HG03039 (cell line): ENCODE measurements around the gene PLEKHM3.
"Not testable (repeated sequence)": the region's sequence is repeated elsewhere in the genome, so short reads cannot be mapped to it uniquely, and the experiment has no call there.

ENCODE experiments used
- ATAC-seq: cut with Tn5 transposase; IDR thresholded peaks from one replicate; pipeline ENCODE4 v1.9.1; 2021; ENCODE audit warnings: mild to moderate bottlenecking, moderate library complexity; ENCODE audit not compliant: unreplicated experiment

The PLEKHM3 gene

DNA sequence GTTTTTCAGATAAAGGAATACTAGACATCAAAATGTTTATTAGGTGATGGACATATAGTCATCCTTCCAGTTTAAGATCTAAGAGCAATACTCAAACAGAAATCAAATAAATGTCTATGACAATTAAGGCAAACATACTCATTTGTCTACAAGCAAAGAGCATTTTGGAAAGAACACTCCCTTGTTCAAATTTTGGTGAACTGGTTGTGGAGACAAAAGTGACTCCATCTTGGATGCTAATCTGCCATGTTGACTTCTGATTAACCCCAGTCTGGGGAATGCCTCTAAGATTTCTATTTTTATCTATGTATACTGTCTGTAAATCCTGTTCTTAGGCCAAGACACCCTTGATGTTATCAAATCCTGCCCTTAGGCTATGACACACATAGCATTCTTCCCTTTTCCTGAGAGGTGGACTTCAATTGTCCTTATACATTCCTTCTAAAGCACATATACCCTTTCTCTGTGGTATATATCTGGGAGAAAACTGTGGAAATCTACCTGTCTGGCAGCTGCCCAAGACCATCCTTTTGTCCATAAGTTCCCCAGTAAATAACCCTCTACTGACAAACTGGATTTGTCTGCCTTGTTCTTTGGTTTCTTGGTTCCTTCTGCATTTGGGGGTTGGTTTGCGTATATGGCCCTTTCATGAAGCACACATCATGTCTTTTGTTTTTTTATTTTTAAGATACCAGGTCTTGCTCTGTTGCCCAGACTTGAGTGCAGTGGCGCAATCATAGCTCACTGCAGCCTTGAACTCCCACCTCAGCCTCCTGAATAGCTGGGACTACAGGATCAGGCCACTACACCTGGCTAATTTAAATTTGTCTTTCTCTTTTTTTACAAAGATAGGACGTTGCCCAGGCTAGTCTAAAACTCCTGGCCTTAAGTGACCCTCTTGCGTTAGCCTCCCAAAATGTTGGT, 12.5 kb upstream of the PLEKHM3 start:
- ATAC-seq: no peak

DNA sequence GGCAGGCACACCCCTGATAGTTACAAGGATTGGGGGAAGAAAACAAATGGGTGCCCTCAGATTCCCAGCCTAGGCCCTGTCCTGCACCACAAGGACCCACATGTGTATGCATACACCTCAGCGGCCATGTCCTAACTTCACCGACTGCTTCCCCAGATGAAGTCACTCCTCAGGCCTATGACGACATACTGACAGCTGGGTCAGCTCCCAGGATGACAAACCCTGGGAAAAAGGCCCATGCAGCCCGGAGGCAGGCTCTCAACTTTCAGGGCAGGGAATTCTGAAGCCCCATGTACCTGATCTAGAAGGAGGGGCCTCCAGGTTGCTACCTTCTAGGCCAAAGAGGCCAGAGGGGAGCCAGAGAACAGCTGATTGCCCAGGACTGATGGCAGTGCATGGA, 11.0 kb upstream of the PLEKHM3 start:
- no peak for ATAC-seq

DNA sequence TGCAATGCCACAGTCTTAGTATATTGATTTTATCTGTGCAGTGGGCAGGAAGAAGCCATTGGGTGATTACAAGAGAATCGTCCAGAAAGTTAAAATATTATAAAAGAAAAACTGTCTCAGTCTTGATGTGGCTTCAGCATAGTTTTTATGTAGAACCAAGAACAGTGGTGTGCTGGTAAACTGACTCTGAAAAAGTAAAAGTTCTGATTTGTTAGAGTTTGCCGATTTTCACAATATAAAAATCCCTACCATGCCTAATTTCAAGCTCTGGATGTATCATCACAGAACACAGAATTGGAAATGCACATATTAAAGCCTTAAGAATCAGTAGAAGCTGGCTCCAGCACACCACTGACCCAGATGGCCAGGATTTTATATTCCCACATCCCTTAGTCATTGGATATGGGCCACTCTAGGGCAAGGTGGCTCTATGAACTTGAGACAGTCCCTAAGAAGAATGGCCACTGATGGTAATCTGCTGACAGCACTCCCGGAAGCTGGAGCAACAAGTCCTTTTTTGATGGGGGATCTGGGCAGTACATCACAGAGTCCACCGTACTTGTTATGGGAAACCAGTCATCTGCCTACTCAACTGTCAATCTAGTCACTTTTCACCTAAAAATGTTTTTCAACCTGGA, 9.3 kb upstream of the PLEKHM3 start:
- no peak for ATAC-seq

DNA sequence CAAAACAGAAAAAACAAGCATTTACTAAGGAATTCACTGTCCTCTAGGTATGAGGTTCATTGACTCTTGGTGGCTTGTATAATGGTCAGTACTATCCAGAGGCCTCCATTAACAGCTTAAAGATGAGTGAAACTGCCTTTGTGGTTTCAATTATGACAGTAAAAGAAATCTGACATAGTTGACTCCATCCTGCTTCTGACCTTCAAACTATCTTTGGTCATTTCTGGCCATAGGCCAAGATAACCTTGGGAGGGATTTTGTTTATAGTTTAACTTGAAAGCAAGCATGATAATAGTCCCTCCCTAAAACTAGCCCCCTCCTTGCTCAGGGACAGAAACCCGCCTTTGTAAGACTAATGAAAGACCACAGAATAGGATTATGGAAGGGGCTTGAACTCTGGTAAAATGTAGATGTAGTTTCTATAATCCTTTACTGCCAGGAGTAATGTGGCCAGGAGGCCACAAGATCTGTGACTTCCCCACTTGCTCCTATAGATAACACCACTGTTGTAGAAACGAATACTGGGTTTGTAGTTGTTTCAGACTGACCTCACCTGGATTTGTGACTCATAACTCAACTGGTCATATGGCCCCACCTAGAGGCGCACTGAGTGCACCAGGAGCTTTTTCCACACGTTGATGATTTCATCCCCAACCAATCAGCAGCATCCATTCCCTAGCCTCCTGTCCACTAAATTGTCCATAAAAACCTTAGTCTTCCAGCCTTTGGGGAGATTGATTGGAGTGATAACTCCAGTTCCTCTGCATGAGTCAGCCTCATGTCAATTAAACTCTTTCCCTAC, 8.6 kb upstream of the PLEKHM3 start:
- peak; percentile 92 for ATAC-seq

DNA sequence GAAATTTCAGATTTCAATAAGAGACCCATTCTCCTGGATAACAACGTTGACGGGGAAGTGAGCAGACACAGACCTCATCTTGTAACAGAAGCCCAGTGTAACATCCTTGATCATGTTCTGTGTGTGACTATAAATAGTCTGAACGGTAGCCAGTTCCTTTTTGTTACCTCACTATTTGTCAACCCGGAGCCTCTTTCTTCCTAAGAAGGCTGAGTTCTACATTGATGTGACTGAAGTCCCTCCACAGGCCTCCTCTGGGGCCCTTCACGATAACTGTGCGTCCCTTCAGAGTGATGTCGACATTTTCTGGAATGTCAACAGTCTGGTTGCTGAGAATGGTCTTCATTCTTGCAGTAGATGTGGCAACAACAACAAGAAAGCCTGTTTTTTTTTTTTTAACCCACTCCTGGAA, 6.3 kb upstream of the PLEKHM3 start:
- ATAC-seq: no peak

DNA sequence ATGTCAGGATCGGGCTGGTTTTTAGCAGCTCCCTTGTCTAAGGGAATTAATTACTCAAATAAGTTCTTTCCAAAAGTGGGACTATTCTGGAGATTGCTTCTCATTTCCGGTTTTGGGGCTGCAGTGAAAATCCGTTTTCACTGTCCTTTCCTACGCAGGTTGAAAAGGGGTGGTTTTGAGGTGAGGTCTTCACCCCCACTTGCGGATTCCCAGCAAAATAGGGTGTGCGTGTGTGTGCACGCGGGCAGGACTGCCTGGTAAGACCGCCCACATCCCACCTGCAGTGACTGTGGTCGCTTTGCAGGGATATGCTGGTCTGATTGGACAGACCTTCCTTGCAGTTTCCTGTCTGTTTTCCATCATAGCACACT, 472 bp upstream of the PLEKHM3 start:
- ATAC-seq: peak; percentile 13

DNA sequence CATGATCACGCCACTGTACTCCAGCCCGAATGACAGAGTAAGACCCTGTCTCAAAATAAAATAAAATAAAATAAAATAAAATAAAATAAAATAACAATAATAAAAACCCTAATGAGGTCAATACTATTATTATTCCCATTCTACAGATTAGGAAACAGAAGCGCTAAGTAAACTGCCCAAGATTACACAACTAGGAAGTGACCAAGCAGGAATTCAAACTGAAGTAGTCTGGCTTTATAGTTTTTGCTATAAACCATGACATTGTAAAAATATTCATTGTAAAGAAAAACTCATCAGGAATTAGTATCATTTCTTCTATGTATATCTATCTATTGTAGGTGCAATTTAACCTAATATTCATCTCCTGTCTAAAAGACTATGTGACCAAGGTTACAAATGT, 1.2 kb downstream of the PLEKHM3 start:
- ATAC-seq: no peak

DNA sequence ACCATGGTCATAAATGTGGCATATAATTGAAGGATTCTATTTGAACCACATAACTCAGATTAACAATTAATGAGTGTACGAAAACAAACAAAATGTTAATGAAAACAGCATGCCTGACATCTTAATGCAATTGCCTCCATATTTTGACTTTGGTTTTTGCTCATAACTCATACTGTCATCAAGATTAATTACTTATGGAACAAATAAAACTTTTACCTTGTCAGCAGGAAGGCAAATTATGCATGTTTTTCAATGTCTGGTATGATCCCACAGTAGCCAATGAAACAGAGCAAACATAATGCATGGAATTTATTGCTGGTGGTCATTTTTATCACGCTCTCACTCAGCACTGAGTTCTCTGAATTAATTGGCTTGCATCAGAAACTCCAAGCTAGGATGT, 5.1 kb downstream of the PLEKHM3 start:
- ATAC-seq: no peak

DNA sequence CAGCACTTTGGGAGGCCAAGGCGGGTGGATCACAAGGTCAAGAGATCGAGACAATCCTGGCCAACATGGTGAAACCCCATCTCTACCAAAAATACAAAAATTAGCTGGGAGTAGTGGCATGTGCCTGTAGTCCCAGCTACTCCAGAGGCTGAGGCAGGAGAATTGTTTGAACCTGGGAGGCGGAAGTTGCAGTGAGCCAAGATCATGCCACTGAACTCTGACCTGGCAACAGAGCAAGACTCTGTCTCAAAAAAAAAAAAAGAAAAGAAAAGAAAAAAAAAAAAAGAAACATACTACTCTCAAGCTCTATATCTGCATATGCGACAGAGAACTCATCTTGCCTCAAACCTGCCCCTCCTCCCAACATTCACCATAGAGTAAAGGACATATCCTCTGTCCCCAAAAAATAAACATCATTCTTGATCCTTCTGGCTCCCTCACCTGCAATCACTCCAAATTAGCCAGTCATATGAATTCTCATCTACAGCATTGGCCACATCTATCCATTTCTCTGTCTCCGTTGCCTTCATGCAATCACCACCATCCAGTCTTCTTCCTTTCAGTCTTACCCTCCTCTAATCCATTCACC, 7.1 kb downstream of the PLEKHM3 start:
- not testable (repeated sequence) for ATAC-seq

DNA sequence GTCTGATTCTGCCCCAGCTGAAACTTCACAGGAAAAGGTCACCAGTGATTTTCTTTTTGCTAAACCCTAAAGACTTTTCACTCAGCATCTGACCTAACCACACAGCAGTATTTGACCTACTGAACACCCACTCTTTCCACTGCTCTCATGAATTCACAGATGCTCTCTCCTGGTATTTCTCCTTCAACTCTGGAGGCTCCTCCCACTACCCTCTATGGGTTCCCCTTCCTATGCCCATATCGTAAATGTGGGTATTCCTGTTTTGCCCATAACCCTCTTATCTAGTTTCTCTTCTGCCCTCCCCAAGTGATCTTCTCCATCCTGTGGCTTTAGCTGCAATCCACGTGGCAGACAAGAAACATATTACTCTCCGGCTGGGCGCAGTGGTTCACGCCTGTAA, 7.6 kb downstream of the PLEKHM3 start:
- no peak for ATAC-seq

DNA sequence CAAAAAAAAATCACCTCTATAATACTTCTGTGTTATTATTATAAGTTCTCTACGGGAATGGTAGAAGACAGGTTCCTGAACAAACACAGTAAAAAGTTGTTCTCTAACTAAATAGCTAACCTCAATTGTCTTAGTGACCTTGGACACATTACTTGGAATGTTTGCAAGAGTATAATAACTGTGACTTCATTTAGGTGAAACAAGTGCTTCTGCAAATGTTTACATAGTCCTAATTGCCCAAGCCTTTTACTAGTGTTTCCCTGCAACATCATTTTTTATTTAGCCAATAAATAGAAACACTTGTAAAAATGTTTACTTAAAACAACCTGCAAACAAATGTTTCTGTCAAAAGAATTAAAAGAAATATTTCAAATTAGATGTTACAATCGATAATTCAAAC, 9.9 kb downstream of the PLEKHM3 start:
- ATAC-seq: no peak

DNA sequence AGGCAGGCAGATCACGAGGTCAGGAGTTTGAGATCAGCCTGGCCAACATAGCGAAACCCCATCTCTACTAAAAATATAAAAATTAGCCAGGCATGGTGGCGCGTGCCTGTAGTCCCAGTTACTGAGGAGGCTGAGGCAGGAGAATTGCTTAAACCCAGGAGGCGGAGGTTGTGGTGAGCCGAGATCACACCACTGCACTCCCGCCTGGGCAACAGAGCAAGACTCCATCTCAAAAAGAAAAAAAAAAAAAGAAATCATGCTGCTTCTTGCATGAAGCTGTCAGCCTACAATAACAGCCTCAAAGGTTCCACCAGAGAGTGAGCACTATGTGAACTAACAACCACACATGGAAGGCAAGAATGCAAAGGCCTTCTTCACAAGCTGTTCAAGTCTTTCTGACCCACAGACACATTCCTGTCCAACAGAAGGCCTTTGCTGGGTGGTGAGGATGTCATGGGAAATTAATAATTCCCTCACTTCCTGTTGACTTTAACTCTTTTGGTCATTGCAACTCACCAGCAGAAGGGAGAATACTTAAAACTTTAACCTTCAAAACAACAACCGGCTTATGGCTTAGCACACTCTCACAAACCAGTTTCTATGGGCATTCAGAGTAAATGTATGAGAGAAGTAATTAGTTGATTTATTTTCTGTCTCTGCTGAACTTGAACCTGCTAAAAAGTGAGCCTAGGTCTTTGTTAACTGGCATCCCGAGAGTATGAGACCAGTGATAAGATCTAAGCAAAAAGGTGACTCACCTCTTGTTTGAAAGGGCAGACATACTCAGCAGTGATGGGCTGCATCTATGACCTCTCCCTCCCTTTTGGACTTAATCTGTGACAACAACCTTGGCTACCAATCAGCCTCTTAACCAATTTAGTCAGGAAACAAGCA, 11.8 kb downstream of the PLEKHM3 start:
- no peak for ATAC-seq

DNA sequence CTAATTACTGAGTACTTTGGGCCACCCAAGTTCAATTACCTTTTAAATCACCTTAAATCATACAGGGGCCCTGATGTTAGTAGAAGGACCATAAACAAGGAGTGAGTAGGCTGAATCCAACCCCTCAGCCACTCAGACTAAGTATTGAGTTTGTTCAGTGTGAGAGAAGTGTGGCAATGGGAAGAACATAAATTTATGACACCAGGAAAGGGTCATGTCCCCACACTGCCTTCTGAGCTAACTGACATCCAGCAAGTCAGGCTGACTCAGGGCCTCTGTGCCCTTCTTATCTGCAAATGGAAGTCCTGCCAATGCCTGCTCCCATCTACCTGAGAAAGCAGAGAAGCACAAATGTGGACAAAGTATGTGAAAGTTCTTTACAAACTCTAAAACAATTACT, 12.9 kb downstream of the PLEKHM3 start:
- no peak for ATAC-seq

DNA sequence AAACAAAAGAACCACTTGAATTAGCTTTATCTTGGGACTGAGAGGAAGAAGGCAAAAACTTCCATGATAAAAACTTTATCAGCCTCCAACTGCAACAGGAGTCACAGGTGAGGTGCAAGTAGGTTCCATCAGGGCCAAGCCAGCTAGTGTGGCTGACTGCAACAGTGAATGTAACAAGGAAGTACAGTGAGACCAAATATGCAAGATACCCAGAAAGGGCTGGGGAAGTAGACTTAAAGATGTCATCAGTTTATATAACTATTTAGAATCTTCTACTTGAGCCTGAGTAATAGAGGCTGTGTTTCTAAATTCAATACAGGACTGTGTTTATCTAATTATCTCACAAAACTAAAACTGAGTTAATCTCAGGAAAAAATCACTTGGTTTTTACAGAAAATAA, 14.8 kb downstream of the PLEKHM3 start:
- ATAC-seq: no peak

DNA sequence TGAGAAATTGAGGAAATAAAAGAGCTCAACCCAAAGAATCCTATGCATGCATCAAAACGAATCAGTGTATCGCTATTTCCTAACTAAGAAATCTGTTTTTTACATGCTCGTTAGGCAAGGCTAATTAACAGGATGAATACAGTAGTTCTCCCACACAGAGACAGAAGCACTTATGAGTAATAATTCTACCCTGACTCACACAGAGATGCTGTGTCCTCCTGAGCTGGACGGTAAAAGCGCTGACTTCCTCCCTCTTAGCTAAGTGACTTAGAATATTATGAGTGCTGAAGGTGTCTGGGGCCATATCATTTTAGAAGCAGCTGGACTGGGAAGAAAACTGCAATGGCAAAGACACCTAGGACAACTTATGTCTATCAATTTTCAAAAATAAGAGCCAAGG, 18.5 kb downstream of the PLEKHM3 start:
- ATAC-seq: no peak

DNA sequence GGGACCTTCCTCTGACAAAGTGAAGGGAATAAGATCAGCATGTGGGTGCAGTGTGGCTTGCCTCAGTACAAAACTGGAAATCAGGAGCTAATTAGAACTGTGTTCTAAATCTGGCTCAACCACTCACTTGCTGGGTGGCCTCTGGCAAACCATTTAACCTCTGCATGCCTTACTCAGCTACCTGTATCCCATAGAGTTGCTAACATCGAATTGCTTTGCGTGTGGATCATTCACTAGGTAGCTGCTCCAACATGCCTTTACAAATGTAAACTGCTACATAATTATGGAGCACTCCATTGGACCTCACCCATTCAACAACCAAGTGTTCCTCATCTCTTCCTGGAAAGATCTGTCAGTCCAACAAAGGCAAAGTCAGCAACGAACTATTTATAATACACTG, 19.0 kb downstream of the PLEKHM3 start:
- ATAC-seq: no peak

DNA sequence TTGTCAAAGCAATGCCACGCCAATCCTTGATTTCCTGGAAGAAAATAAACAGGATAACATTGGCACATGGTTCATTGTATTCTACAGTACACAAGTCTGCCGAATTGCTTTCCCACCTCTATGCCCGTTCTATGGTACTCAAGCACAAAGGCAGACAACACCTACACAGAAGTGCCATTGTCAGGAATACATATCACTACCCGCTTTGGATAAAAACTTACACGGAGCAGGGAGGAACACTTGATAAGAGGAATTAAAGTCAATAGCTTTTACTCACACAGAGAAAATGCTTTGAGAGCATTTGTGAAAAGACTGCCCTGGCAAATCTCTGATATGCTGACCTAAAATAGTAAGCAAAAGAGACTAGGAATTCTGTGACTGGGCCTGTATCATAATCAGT, 23.4 kb downstream of the PLEKHM3 start:
- ATAC-seq: no peak

DNA sequence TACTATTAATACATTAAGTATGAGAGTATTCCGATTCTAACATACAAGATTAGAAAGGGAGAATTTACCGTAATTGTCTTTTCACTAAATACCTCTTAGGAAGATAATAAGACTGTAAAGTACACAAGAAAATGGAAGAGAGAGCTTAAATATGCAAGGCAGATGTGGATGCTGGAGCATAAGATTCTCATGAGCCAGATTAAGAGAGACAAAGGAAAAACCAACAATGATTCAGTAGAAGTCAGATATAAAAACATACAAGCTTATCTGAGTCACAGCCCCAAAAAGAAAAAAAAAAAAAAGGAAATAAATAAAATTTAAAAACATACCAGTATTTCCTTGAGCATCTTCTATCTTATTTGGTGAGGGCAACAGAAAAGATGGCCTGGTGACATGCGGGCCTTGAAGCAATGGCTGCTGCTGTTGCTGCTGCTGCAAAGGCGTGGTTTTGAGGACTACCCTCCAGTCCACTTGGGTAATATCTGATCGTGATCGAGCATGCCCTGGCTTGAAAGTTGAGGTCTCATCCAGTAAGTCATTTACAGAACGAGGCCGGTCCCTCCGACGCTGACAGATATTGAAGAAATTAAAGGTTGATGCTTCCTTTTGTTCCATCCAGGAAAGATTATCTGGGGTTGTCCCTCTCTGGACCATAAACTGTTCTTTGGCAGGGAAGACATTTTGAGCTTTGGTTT, 24.5 kb downstream of the PLEKHM3 start:
- ATAC-seq: no peak

DNA sequence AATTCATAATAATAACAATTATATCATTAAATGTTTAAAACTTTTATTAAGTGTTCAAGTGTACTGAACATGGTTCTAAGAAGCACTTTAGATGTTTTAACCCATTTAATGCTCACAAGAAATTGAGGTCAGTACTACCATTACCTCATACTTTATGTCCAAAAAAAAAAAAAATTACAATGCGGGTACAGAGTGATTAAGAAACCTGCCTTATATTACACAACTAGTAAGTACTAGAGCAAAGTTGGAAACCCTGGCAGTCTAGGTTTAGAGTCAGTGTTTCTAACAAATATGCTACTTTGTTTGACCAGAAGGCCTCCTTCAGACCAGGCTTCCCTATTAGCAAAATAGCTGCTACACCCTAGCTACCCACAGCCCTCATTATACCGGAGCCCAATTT, 28.5 kb downstream of the PLEKHM3 start:
- ATAC-seq: no peak

DNA sequence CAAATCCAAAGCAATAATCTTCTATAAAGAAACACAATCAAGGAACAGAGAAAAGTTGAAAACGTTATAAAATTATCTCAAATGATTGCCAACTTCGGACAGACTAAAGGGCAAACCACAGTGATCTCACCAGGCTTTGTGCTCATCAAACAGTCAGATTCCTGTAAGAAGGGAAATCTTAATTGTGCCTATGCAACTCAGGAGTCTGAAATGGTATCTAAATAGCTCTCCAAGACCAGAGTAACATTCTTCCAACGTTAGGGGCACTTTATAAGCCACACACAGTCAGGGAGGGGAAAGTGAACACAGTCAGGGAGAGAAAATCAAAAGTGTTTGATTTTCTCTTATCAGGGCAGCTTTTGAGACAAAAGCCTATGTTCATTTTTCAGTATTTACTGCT, 29.4 kb downstream of the PLEKHM3 start:
- ATAC-seq: no peak
